ENCODE data around the gene CALN1. TPM values are rescaled to one million over a fixed set of nuclear protein-coding genes. Genes with fewer than 3 reads are reported as not detected.

Gene CALN1
- total and polyA plus RNA-seq, 4 donors = 0.14 to 0.84 (median 0.24) TPM

GRCh38 chr7:72153132-72153512 is 259.0 kb downstream of the CALN1 start:
- no peaks in the 10 kb centered on the region for H3K36me3 ChIP-seq (ENCODE audit: control insufficient read depth in 4 of 4, insufficient read depth in 3 of 4, low read depth in 1 of 4, low read length in 3 of 4)
- no peak for DNase-seq (ENCODE audit: low spot score)
- no peak overlapping the region for H3K27ac ChIP-seq (ENCODE audit: low read depth in 1 of 2, low read length in 2 of 2)
- no peak overlapping the region for H3K9ac ChIP-seq (ENCODE audit: low read depth in 1 of 2, low read length in 2 of 2)
- H3K4me1 ChIP-seq (ENCODE audit: control insufficient read depth in 4 of 4, insufficient read depth in 4 of 4, low read length in 3 of 4) = peaks cover 3 to 14% (median 9%) of the 10 kb centered on the region in 4 donors
- 55% methylated on average over 5 of the region's 5 CpGs for WGBS
- no peaks in the 10 kb centered on the region for H3K27me3 ChIP-seq (ENCODE audit: control insufficient read depth in 4 of 4, insufficient read depth in 4 of 4, low read length in 3 of 4)
- TF ChIP-seq EGR1 (IDR thresholded peaks at IDR 0.05; ENCODE audit: low read depth in 2 of 2) = no peak
- peak; percentile 25 for TF ChIP-seq YY1 (IDR thresholded peaks at IDR 0.05)
- H3K9me3 ChIP-seq (ENCODE audit: control insufficient read depth in 4 of 4, low read length in 3 of 4) = no peaks in the 10 kb centered on the region
- H3K4me3 ChIP-seq (ENCODE audit: low read depth in 1 of 3, low read length in 3 of 3) = no peak overlapping the region

- TF ChIP-seq GABPA (IDR thresholded peaks at IDR 0.05 in 1 of 2, conservative IDR thresholded peaks at IDR 0.05 in 1 of 2) (no peak), NR2F2 (IDR thresholded peaks at IDR 0.05) (peak; percentile 80), RAD21 (IDR thresholded peaks at IDR 0.05) (peak; percentile 36 to 37), RXRA (IDR thresholded peaks at IDR 0.05) (peak; percentile 77 to 81), JUND (IDR thresholded peaks at IDR 0.05) (peak in 1 of 2 donors; percentile 20), SP1 (IDR thresholded peaks at IDR 0.05) (peak; percentile 71), HNF4A (conservative IDR thresholded peaks at IDR 0.05) (peak; percentile 28 to 36), REST (IDR thresholded peaks at IDR 0.05) (no peak), FOXA2 (IDR thresholded peaks at IDR 0.05) (peak; percentile 33), YY1 (IDR thresholded peaks at IDR 0.05) (peak; percentile 80)
- Histone ChIP-seq H3K4me1 (ENCODE audit: control insufficient read depth in 4 of 4, insufficient read depth in 4 of 4, low read length in 3 of 4) (peaks cover 3 to 14% (median 9%) of the 10 kb centered on the region in 4 donors), H3K9ac (ENCODE audit: low read depth in 1 of 2, low read length in 2 of 2) (no peak overlapping the region), H3K9me3 (ENCODE audit: control insufficient read depth in 4 of 4, low read length in 3 of 4) (no peaks in the 10 kb centered on the region), H3K27me3 (ENCODE audit: control insufficient read depth in 4 of 4, insufficient read depth in 4 of 4, low read length in 3 of 4) (no peaks in the 10 kb centered on the region), H3K4me3 (ENCODE audit: low read depth in 1 of 3, low read length in 3 of 3) (no peak overlapping the region), H3K27ac (ENCODE audit: low read depth in 1 of 2, low read length in 2 of 2) (no peak overlapping the region), H3K36me3 (ENCODE audit: control insufficient read depth in 4 of 4, insufficient read depth in 3 of 4, low read depth in 1 of 4, low read length in 3 of 4) (no peaks in the 10 kb centered on the region)
- DNase-seq (ENCODE audit: low spot score) = no peak
- 41% methylated on average over 7 of the region's 7 CpGs for WGBS
Measured at GRCh38 chr7:72152161-72153131, 259.7 kb downstream of the CALN1 start.

GRCh38 chr7:72140566-72140965 is 271.6 kb downstream of the CALN1 start:
- no peaks in the 10 kb centered on the region for H3K36me3 ChIP-seq (ENCODE audit: control insufficient read depth in 4 of 4, insufficient read depth in 3 of 4, low read depth in 1 of 4, low read length in 3 of 4)
- H3K9ac ChIP-seq (ENCODE audit: low read depth in 1 of 2, low read length in 2 of 2) = no peak overlapping the region
- no peaks in the 10 kb centered on the region for H3K4me1 ChIP-seq (ENCODE audit: control insufficient read depth in 4 of 4, insufficient read depth in 4 of 4, low read length in 3 of 4)
- H3K27ac ChIP-seq (ENCODE audit: low read depth in 1 of 2, low read length in 2 of 2) = no peak overlapping the region
- no peak overlapping the region for H3K4me3 ChIP-seq (ENCODE audit: low read depth in 1 of 3, low read length in 3 of 3)
- no peaks in the 10 kb centered on the region for H3K9me3 ChIP-seq (ENCODE audit: control insufficient read depth in 4 of 4, low read length in 3 of 4)
- WGBS = 90% methylated on average over 2 of the region's 2 CpGs
- no peaks in the 10 kb centered on the region for H3K27me3 ChIP-seq (ENCODE audit: control insufficient read depth in 4 of 4, insufficient read depth in 4 of 4, low read length in 3 of 4)
- DNase-seq (ENCODE audit: low spot score) = no peak
- no peak for TF ChIP-seq TAF1 (conservative IDR thresholded peaks at IDR 0.05)
- TF ChIP-seq ATF3 (IDR thresholded peaks at IDR 0.05) = no peak
- no peak for TF ChIP-seq FOXA2 (IDR thresholded peaks at IDR 0.05)
- TF ChIP-seq HNF4G (IDR thresholded peaks at IDR 0.05) = no peak
- no peak for TF ChIP-seq YY1 (IDR thresholded peaks at IDR 0.05)
- TF ChIP-seq HNF4A (conservative IDR thresholded peaks at IDR 0.05) = no peak
- no peak for TF ChIP-seq CTCF (IDR thresholded peaks at IDR 0.05; ENCODE audit: low read depth, low read length, missing input control)
- TF ChIP-seq MAX (IDR thresholded peaks at IDR 0.05) = no peak
- no peak for TF ChIP-seq RAD21 (IDR thresholded peaks at IDR 0.05)
- no peak for TF ChIP-seq FOXA1 (IDR thresholded peaks at IDR 0.05)
- TF ChIP-seq RXRA (IDR thresholded peaks at IDR 0.05) = no peak
- TF ChIP-seq EGR1 (IDR thresholded peaks at IDR 0.05; ENCODE audit: low read depth in 2 of 2) = no peak
- no peak for TF ChIP-seq JUND (IDR thresholded peaks at IDR 0.05)
- no peak for TF ChIP-seq REST (IDR thresholded peaks at IDR 0.05)
- no peak for TF ChIP-seq NR2F2 (IDR thresholded peaks at IDR 0.05)

Measured in liver (tissue), 9 donors.